GM19043 (cell line): ENCODE results near the gene RALA.

Source experiments
- ATAC-seq: cut with Tn5 transposase; IDR thresholded peaks from one replicate; pipeline ENCODE4 v1.9.1; 2021; ENCODE audit warnings: low read depth; ENCODE audit not compliant: unreplicated experiment

RALA gene

DNA sequence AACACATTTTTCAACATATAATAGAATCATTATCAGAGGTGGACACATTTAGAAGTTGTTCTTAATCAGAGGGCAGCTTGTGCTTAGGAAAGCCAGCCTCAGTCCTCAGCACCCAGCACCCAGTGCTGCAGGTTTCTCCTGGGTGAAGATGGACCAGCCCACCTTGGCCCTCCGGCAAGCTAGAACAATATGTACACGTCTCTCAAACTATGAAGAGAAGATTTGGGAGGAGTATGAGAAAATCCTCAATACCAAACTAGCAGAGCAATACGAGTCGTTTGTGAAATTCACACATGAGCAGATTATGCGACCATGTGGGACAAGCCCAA lies 13.5 kb upstream of the RALA start:
- no peak for ATAC-seq

DNA sequence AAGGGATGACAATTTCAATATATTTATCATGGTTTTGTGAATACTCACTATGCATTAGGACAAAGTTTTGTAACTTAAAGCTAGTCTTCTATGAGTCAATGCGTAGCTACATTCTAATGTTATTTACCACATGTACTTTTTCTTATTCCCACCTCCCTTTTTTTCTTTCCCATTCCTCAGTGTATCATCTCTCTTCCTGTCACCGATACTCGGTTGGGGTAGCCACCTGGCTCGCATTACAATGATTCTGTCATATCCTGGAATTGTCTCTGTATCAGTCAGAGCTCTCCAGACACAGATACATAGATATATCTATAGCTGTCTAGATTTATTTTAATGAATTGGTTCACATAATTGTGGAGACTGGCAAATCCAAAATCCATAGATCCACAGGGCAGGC lies 9.8 kb upstream of the RALA start:
- ATAC-seq, result no peak

DNA sequence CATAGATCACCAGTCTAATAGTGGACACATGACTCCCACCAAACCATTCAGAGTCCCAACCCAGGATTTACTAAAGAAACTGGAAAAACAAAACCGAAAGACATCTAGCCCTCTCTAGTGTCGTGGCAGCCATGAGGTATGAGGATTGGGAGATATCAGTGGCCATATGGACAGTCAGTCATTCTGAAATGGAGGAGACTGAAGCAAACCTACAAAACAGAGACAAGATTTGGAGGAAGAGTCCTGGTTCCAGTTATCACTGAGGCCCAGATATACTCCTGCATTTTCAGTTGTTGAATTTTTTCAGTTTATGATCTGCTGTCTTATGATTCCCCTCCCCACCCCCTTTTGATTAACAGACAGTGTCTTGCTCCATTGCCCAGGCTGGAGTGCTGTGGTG lies 9.1 kb upstream of the RALA start:
- ATAC-seq, result no peak

DNA sequence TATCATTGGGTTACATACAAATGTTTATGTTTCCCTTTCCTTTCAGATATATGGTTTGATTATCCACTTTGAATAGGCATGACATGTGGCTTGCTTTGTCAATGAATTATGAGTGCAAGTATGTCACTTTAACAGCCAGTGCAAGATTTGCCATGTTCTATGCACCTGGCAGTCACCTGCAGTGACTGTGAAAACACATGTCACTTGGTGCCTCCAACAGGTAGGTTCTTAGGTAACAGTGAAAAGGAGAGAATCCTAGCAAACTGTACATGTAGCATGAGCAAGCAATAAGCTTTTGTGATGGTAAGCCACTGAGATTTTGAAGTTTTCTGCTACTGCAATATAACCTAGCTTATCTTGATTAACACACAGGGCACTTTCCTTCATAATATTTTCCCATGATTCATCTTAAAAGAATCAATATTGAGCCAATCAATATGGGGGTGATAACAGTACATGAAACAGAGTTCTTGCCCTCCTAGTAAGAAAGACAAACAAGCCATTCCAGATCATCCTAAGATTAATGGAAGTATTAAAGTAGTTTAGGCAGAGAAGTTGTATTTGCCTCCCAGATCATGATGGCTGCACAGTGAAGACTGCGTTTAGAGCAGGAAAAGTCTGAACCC lies 7.9 kb upstream of the RALA start:
- no peak for ATAC-seq

GRCh38 chr7:39616138-39616537 lies 7.2 kb upstream of the RALA start:
- ATAC-seq, result no peak

DNA sequence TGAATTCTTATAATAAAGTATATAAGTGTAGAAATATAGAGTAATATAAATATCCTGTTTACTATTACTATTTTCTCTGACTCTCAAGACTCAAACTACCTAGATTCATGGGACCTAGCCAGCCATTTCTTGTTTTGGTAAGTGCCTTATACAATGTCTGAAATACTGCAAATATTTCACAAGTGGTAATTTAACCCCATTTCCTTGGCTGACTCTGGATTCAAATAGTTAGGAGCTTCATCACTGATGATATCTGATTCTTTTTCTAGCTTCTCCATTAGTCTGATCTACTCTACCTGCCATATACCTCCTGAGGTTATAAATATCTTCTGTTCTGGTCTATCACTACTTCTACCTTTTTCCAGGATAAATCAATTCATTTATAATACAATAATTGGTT lies 6.4 kb upstream of the RALA start:
- no peak for ATAC-seq

DNA sequence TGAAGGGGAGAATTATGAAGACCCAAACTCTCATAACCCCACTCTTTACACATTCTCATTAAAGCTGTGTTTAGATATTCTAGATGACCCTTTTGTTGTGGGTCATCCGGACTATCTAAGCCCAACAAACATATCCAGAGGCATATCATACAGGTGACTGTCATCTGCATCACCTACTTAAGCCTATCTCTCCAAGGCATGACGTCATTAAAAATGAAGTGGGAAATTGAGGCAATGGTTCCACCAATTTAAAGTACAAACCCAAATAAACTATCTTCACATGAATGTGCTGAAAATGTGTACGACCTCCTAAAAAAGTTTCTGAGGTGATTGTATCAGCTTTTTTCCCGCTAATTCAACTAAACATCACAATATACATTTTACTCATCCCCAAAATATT lies 4.5 kb upstream of the RALA start:
- ATAC-seq, result no peak

DNA sequence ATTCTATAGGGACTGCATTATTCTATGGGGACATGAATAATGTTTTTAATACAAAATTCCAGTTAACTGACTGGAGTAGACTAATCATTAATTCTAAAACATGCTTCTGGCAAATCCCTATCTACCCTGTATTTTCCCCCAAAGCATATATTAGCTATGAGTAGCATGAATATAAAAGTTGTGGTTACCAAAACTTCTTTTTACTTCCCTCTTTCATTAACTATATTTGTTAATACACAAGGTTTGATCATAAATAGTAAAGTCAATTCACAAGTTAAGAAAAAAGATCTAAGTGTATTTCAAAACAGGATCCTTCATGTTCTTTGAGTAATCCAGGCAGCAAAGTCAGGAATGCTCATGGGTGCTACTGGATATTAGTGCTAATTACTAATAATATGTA lies 2.9 kb upstream of the RALA start:
- no peak for ATAC-seq

- ATAC-seq, result no peak
These were observed 2.1 kb upstream of the RALA start for GRCh38 chr7:39621261-39621660.

DNA sequence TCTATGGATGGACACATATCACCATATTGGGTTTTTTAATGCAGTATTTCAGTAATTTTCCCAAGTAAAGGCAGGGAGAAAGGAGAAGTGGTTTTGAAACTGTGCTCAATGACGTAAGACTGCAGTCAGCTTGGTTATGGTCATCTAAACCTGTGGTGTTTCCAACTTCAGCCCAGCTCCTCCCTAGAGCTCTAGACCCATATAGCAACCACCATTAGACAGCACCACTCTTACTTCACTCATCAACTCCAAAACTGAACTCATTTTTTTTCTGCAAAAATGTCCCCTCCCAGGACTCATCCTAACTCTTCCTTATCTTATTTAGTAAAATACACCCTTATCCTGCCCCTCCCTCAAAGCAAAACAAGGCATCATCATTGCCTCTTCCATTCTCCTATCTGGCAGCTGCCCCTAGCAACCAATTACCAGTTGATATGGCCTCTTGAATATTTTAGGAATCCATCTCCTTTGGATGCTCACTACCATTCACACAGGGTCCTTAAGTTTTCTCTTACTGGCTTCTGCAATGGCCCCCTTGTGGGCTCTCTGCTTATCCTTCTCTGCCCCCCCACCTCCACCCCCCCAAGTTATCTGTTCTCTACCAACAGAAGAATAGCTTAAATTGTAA lies 1.5 kb upstream of the RALA start:
- no peak for ATAC-seq

DNA sequence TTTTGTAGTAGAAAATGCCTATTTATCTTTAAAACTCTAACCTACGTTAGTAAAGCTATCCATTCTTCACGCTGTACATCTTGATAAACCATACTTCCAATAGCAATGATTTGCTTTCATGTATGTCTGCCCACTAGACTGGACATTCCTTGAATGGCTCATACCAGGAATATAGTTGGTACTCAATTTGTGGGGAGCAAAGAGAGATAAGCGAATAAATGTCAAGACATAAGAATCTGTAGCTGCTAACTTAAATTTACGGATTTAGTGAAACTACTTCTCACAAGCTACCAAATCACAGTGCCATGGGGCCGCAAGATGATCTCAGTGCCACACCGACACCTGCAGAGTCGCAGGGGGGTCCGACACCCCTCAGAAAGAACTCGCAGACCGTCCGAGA lies 763 bp upstream of the RALA start:
- no peak for ATAC-seq

DNA sequence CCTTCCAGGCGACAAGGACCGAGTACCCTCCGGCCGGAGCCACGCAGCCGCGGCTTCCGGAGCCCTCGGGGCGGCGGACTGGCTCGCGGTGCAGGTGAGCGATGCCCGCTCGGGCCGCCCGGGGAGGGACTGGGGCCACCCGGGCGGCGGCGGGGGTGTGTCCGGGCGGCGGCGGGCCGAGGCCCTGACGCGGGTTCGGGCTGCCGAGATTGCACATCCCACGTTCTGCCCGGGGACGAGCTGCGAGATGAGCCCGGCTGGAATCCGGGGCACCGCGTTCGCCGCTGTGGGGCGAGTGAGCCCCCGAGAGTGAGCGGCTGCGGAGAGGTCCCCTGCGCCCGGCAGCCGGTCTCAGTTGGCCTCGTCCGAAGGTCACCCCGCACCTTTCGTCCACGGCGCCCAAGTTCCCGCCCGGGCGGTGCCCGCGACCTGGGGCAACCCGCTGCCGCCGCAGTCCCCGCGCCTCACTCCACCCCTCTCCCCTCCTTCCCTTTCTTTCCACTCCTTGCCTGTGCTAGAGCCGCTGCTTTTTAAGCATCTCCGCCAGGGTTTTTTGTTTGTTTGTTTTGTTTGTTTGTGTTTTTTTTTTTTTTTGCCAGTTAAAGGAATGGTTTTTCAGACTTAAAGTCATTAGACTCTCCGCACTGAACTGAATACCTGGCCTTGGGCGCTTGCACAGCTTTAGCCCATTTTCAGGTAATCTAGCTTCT lies 515 bp downstream of the RALA start:
- peak; percentile 37 for ATAC-seq

DNA sequence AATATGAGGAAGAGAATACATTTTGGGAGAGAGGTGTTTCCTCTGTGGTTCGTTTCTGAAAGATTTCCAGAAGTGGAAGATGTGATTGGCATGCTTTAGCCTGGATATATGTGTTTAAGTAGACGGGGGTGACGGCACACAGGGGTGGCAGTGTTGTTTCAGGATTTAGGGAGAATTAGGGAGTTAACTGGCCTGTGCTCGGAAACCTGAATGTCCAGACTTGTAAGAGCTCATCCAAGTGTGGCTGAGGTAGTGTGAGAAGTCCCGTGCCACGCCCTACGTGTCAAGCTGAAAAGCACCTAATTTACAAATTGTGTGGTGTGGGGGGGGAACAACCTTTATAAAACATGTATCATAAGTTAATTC lies 1.1 kb downstream of the RALA start:
- ATAC-seq, result no peak

- no peak for ATAC-seq
These were observed 1.7 kb downstream of the RALA start for GRCh38 chr7:39624935-39625694.

DNA sequence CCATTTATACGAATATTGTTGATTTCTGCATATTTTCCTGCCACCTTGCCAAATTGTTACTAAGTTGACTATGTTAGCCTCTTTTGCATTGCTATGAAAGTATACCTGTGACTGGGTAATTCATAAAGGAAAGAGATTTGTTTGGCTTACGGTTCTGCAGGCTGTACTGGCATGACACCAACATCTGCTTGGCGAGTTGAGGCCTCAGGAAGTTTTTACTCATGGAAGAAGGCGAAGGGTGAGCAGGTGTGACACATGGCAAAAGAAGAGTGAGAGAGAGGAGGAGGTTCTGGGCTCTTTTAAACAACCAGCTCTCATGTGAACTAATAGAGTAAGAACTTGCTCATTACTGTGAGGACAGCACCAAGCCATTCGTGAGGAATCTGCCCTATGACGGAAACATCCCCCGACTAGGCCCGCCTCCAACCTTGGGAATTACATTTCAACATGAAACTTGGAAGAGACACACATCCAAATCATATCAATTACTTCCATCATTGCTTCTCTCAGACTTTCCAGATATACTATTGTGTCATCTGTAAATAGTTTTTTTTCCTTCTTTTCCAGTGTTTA lies 8.4 kb downstream of the RALA start:
- ATAC-seq, result no peak

- ATAC-seq, result peak; percentile 68
These were observed 10.4 kb downstream of the RALA start for GRCh38 chr7:39633563-39634477.

DNA sequence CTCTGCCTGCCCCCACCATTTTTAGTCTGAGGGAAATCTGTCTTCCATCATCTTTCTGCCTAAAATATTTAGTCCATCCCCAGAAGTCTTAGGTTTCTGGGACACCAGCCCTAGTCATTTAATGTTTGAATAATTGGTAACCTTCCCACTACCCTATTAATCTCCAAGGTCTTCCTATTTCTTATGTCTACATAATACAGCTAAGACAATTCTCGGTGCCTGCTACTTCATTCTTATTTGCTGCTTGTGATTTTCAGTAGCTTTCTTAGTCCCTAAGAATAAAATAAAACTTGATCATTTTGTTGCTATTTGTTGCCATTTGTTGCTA lies 11.1 kb downstream of the RALA start:
- ATAC-seq, result no peak

DNA sequence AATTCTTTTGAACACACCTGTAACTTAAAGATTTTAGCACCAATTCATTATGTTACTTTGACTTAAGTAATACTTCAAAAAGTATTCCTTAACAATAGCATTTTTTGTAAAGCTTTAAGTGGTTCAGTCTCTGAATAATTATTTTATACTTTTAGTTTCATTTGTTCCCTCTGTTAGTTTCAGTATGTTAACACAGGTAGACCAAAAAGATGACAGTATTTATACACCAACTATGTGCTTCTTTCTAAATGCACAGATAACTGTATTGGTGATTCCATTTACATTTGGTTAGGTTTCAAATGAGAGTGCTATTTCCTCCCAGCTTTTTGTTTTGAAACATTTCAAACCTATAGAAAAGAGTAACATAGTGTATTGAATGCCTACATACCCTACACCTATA lies 14.0 kb downstream of the RALA start:
- no peak for ATAC-seq

DNA sequence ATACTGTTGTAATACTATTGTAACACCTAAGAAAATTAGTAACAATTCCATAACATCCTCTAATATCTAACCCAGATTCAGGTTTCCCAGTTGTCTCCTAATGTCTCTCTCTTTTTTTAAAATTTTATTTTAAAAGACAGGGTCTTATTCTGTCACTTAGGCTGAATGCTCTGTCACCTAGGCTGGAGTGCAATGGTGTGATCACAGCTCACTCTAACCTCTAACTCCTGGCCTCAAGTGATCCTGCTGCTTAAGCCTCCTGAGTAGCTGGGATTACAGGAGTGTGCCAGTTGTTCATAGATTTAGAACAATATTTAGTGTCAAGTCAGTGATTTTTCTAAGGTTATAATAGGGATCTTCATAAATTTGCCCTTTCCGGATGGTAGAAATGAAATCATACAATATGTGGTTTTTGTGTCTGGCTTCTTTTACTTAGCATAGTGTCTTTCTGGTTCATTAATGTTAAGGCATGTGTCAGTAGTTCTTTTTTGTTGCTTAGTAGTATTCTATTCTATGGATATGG lies 14.7 kb downstream of the RALA start:
- no peak for ATAC-seq

DNA sequence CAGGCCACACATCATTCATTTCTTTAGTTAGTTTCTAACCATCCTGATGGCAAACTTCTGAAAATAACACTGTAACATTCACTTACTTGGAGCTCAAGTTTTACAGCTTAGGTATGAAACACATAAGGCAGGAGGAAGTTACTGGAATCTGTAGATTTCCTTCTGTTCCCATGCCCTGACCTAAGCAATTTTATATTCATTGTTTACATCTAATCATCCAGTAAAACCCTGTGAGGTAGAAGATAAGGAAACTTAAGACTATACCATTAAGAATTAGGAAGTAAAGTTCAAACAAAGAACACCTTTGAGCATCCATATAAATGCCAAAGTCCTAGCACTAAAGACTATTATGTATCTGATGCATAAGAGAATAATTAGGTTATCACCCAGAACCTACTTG lies 19.5 kb downstream of the RALA start:
- ATAC-seq, result no peak
